NCI-H146 (cell line): Measurements from ENCODE around the gene DNAJC25.

Experiments
- DNase-seq: peaks from one replicate; lab custom pipeline; 2025; lab: John Stamatoyannopoulos, UW

DNAJC25 gene

GRCh38 chr9:111627260-111627963 is 3.7 kb upstream of the DNAJC25 start:
- no peak for DNase-seq

- no peak for DNase-seq
Measured at GRCh38 chr9:111628411-111628810, 2.7 kb upstream of the DNAJC25 start.

GRCh38 chr9:111630182-111630963 is 761 bp upstream of the DNAJC25 start:
- DNase-seq = no peak

GRCh38 chr9:111630964-111631213 is 245 bp upstream of the DNAJC25 start:
- no peak for DNase-seq

DNA sequence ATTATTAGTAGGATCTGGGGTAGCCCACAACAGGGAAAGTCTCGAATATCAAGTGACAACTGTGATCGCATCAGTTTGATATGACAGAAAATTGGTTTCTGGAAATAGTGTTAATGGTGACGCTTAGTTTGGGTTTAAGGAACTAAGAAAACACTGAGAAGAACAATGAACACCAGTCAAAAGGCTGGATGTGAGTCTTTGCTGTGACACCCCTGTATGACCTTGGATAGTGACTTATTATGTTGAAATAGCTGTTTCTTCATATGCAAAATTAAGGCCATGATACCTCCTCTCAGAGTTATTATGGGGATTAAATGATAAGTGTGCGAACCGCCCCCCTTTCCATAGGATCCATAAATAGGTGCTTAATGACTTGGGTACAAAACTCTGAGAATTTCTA is 926 bp downstream of the DNAJC25 start:
- no peak for DNase-seq

DNA sequence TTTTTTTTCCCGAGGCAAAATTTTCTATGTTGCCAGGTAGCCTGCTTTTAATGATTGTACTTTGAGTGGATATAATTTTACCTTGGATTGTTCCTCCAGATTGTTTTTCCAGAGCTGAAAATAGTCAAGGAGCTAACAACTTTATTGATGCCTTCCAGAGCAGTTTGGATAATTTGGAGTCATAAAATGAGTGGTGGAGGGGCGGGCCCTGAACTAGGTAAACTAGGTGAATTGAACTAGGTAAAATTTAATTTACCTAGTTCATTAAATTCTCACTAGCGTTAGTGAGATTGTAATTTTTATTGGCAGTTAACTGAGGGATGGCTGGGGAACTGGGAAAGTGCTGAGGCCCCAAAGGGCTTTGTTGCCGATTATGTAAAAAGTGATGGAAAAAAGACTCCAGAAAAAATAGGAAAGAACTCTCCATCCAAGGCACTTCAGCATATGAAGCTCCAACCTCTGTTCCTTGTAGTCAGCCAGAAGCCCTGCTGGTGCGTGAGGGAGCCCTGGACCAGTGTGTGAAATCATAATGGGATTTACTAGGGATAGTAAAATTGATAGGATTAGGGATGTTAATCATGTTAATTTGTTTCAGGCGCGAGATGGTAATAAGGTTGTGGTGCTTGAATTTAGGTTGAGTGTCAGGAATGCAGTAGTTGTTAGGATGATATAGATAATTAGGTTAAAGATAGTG is 1.7 kb downstream of the DNAJC25 start:
- DNase-seq = no peak

- DNase-seq = no peak
Measured at GRCh38 chr9:111633389-111633736, 2.2 kb downstream of the DNAJC25 start.

- no peak for DNase-seq
Measured at GRCh38 chr9:111634860-111635259, 3.7 kb downstream of the DNAJC25 start.

- DNase-seq = no peak
Measured at GRCh38 chr9:111637421-111637950, 6.4 kb downstream of the DNAJC25 start.

GRCh38 chr9:111644195-111644772 is 13.2 kb downstream of the DNAJC25 start:
- DNase-seq = no peak

GRCh38 chr9:111645806-111646205 is 14.7 kb downstream of the DNAJC25 start:
- no peak for DNase-seq

DNA sequence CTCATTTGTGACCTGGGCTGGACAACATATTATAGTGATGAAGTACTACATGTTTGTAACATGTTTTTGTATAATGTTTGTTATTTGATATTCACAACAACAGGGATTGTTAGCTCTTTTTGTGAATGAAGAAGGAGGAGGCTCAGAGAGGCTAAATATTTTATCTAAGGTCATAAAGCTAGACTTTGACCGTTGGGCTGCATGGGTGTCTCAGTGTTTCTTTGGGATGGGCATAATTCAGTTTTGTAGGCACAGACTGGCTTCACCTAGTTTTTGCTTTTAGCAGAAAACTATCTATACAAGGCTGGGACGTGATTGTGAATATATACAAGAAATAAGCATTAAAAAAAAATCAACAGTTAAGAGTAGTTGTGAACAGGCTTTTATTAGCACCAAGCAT is 15.3 kb downstream of the DNAJC25 start:
- no peak for DNase-seq

DNA sequence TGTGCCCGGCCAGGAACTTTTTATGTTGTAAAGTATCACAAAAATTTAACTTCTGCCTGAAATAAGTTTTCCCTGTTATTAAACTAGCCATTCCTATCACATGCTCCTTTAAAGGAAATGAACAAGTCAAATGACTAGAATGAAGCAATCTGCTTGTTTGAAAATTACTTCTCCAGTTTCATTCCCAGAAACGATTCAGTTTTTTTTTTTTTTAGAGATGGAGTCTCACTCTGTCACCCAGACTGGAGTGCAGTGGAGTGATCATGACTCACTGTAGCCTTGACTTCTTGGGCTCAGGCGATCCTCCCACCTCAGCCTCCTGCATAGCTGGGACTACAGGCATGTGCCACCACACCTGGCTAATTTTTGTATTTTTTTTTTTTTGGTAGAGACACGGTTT is 16.9 kb downstream of the DNAJC25 start:
- no peak for DNase-seq

DNA sequence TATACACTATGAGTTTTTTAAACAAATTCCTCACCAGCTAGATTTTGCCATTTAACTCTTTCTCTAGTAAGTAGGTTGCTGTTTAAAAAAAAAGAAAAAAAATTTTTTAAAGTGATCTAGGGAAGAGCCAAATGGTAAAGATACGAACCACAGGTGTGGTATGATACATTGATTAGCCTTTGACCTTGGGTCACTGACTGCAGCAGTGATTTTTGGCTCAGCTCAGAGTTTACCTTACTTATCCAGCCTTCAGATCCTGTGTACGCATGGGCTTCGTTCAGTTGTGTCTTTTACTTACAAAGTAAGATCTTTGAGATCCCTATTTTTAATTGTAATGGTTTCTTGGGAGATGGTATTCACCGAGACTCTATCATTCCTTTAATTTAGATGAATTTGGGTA is 17.9 kb downstream of the DNAJC25 start:
- no peak for DNase-seq

GRCh38 chr9:111657051-111657450 is 25.9 kb downstream of the DNAJC25 start:
- no peak for DNase-seq

- no peak for DNase-seq
Measured at GRCh38 chr9:111658943-111659342, 27.8 kb downstream of the DNAJC25 start.

DNA sequence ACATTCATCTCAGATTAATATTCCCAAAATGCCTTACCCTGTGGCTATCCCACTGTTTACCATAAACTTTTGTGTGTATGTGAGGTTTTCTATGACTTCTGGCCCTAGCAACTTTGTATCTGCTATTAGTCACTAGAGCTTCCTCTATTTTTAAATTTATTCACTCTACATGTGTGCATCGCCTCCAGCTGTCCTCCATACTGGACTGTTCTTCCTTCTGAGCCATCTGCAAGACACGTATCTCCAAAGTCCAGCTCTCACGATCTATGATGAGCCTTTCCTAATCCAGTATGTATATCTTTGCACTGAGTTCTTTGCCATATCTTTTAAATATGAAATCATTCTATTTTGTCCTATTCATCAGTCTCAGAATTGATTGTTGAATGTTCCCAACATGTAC is 28.6 kb downstream of the DNAJC25 start:
- no peak for DNase-seq

GRCh38 chr9:111661150-111661801 is 30.1 kb downstream of the DNAJC25 start, which contains the start of gene GNG10:
TSS of gene GNG10 (plus strand) at chr9:111661605. CDS start at chr9:111661635, 30 bp downstream.
- peak; percentile 64 for DNase-seq

GRCh38 chr9:111661802-111662521 is 30.8 kb downstream of the DNAJC25 start:
- DNase-seq = peak; percentile 53

- no peak for DNase-seq
Measured at GRCh38 chr9:111662576-111663300, 31.6 kb downstream of the DNAJC25 start.
